Suprapubic skin (tissue), 4 donors: ENCODE data around the gene SIK3. TPM values are rescaled to one million over a fixed set of nuclear protein-coding genes. Genes with fewer than 3 reads are reported as not detected.
"Not testable (repeated sequence)": the region's sequence is repeated elsewhere in the genome, so short reads cannot be mapped to it uniquely, and the experiment has no call there.

ENCODE experiments used
- DNase-seq, 2 donors: peaks; one replicate each; pipeline ENCODE4 v3.0.0-alpha.2; 2019; ENCODE audit warnings: low spot score in 2 of 2
- H3K27ac ChIP-seq: fragments of 200-600 bp; sonication (generic); one replicate; pipeline ENCODE4 v1.5.1; 2019
- H3K27me3 ChIP-seq: fragments of 200-600 bp; sonication (generic); one replicate; pipeline ENCODE4 v1.5.1; 2019
- H3K36me3 ChIP-seq: fragments of 200-600 bp; sonication (generic); one replicate; pipeline ENCODE4 v1.5.1; 2019
- H3K4me1 ChIP-seq: fragments of 200-600 bp; sonication (generic); one replicate; pipeline ENCODE4 v1.5.1; 2019
- H3K4me3 ChIP-seq: fragments of 200-600 bp; sonication (generic); one replicate; pipeline ENCODE4 v1.5.1; 2019; ENCODE audit warnings: mild to moderate bottlenecking
- H3K9me3 ChIP-seq: fragments of 200-600 bp; sonication (generic); one replicate; pipeline ENCODE4 v1.5.1; 2019
- EP300 ChIP-seq: sonication (generic); formaldehyde crosslinking; IDR thresholded peaks from one replicate; pipeline ENCODE4 v1.6.1; 2017; ENCODE audit warnings: antibody characterized with exemption
- POLR2A ChIP-seq, 2 donors: fragments of 450-650 bp; IDR thresholded peaks; one replicate each; pipeline ENCODE4 v1.6.1; 2017; ENCODE audit warnings: antibody characterized with exemption in 2 of 2, mild to moderate bottlenecking in 2 of 2, moderate library complexity in 2 of 2
- POLR2AphosphoS5 ChIP-seq, 3 donors: sonication (generic); formaldehyde crosslinking; IDR thresholded peaks; one replicate each; pipeline ENCODE4 v1.6.1; 2017; ENCODE audit warnings: antibody characterized with exemption in 3 of 3
- WGBS: methylation state at CpG from one replicate; pipeline ENCODE4 v1.1.5; 2018; 5-methylcytosine and 5-hydroxymethylcytosine counted together
- total RNA-seq, 4 donors: library from RNA; depleted of rRNA; stranded (reverse); fragments of >200 nt; gene quantifications; one replicate each; pipeline ENCODE4 v1.1.0, GENCODE V29; 2016
- TF ChIP-seq, protein P1 (sequence below), 2 donors: fragments of 200-600 bp in 1 of 2; fragments of 450-650 bp in 1 of 2; sonication (generic) in 1 of 2; IDR thresholded peaks; one replicate each; pipeline ENCODE4 v1.5.1; 2016 to 2019; ENCODE audit warnings: antibody characterized with exemption in 2 of 2, mild to moderate bottlenecking in 1 of 2, moderate library complexity in 1 of 2

The SIK3 gene
- total RNA-seq, 4 donors from 2014 or later = 31.6 to 60.8 (median 37.5) TPM

DNA sequence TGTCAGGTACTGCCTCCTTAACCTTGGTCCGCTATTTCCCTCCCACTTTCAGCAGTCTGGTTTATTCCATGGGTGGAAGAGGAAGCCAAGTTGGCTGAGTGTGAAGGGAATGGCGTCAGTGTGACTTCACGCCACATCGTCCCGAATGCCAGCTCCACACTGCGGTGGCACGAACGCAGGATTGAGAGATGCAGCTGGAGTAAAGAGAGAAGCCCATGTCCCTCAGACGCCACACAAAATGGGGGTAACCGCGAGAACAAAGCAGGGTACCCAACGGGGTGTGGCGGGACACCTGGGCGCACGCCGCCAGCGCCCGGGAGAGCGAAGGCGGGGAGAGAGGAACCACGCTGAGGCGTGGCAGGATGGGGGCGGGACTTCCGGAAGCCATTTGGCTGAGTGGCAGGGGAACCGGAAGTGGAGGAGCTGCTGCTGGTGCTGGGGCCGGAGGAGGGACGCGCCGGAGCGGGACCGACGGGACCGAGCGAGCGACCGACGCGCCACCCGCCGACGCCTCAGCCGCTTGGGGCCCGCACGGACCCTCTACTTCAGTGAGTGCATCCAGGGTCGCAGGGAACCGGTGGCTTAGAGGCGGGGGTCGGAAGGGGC is 45.7 kb upstream of the SIK3 start, which contains the start of gene PAFAH1B2:
Gene PAFAH1B2 (plus strand): TSS at position 417 of the 606 bp plus-strand sequence. CDS start 8,161 bp downstream, outside the sequence.
- H3K27me3 ChIP-seq = no peaks in the 10 kb centered on the region
- peak; percentile 96 to 98 for DNase-seq
- peak within 1 kb of the TSS; percentile 91 for H3K27ac ChIP-seq
- peaks cover 6% of the 10 kb centered on the region for H3K36me3 ChIP-seq
- no peaks in the 10 kb centered on the region for H3K9me3 ChIP-seq
- TF ChIP-seq POLR2A (IDR thresholded peaks at IDR 0.05) = peak in 1 of 2 donors; percentile 75
- TF ChIP-seq EP300 = no peak
- TF ChIP-seq POLR2AphosphoS5 (IDR thresholded peaks at IDR 0.05) = peak in 2 of 3 donors; percentile 24 to 86
- under 1% methylated on average over 42 of the region's 48 CpGs for WGBS
- peak within 1 kb of the TSS; percentile 82 for H3K4me3 ChIP-seq
- peaks cover 33% of the 10 kb centered on the region for H3K4me1 ChIP-seq

DNA sequence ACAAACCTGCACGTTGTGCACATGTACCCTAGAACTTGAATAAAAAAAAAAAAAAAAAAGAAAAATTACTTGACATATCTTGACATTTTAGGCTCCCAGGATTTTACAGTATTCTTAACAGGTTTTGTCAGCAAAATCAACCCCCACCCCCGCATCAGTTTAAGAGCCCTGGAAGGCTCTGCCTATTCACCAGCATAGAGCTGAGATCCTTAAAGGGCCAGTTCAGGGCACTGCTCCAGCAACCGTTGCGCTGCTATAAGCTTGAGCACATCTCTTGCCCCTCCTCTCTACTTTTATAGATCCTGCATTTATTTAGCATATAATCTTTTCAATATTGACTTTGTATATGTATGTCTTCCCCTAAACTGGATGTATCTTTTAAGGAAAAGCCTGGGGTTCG is 45.2 kb upstream of the SIK3 start:
- peak in 1 of 2 donors; percentile 69 for DNase-seq
- WGBS = 7% methylated on average over 5 of the region's 5 CpGs
- Histone ChIP-seq H3K36me3 (peaks cover under 1% of the 10 kb centered on the region), H3K27me3 (no peaks in the 10 kb centered on the region), H3K4me1 (peaks cover 33% of the 10 kb centered on the region), H3K27ac (peak overlapping the region; percentile 91), H3K9me3 (no peaks in the 10 kb centered on the region), H3K4me3 (peak overlapping the region; percentile 82)
- TF ChIP-seq, protein P1, sequence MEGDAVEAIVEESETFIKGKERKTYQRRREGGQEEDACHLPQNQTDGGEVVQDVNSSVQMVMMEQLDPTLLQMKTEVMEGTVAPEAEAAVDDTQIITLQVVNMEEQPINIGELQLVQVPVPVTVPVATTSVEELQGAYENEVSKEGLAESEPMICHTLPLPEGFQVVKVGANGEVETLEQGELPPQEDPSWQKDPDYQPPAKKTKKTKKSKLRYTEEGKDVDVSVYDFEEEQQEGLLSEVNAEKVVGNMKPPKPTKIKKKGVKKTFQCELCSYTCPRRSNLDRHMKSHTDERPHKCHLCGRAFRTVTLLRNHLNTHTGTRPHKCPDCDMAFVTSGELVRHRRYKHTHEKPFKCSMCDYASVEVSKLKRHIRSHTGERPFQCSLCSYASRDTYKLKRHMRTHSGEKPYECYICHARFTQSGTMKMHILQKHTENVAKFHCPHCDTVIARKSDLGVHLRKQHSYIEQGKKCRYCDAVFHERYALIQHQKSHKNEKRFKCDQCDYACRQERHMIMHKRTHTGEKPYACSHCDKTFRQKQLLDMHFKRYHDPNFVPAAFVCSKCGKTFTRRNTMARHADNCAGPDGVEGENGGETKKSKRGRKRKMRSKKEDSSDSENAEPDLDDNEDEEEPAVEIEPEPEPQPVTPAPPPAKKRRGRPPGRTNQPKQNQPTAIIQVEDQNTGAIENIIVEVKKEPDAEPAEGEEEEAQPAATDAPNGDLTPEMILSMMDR (IDR thresholded peaks at IDR 0.05) = no peak
- TF ChIP-seq EP300 = no peak
- TF ChIP-seq POLR2A (IDR thresholded peaks at IDR 0.05) = no peak
- TF ChIP-seq POLR2AphosphoS5 (IDR thresholded peaks at IDR 0.05) = no peak

DNA sequence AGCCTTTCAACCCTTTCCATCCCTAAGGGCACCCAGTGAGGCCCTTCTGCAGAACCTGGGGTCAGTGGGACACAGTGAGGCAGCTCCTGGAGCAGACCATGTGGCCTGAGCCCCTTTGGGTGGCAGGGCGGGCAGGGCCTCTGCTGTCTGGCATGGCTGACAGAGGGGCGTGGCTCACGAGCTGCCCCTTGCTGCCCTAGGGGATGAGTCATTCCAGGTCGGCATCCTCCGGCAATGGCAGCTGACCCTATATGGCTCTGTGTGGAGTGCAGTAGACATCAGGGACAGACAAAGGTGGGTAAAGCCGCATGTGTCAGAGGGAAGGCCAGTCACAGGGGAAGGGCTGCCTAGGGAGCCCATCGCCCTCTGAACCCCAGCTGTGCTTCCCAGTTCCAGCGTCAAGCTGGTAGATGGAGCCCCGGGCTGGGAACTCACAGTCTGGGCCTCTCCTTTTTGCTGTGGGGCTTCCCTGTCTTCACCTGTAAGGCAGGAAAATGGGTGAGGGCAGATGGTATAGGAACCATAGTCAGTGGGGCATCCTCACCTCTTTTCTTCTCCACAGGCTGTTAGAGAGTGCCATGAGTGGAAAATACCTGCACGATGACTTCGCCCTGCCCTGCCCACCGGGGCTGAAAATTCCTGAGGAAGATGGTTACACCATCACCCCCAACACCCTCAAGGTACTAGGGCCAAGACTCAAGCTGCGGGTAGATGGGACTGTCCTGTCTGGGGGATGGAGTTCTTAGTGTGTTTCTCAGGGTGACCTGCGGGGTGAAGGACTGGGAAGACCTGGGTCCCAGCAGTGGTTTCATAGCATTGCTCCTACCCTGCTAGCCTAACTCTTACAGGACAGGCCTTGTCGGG is 39.2 kb upstream of the SIK3 start:
- H3K36me3 ChIP-seq, DNase-seq: not testable (repeated sequence)
- WGBS = no CpG with 5 or more reads among the region's 15 CpGs

DNA sequence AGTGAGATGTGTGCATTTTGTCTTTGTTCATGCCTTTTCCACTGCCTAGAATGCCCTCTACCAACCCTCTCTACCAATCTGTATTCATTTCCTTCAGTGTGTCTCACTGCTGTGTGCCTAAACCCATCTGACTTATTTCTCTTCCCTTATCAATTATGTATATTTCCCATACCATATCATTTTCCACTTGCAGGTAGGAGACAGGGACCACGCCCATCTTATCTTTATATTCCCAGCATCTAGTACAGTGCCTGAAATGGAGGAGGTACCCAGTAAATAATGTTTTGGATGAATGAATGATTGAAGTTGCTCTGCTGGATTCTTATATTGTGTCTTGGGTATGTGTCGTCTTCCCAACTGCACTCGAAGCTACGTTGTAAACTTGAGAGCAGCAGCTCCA is 36.8 kb upstream of the SIK3 start:
- not testable (repeated sequence) for H3K36me3 ChIP-seq, H3K9me3 ChIP-seq, H3K4me1 ChIP-seq, H3K4me3 ChIP-seq, H3K27me3 ChIP-seq, H3K27ac ChIP-seq, DNase-seq
- WGBS = 75% methylated on average over 1 of the region's 4 CpGs

More for the DNA sequence above, 39.2 kb upstream of the SIK3 start:
- H3K4me3 ChIP-seq, H3K9me3 ChIP-seq, H3K4me1 ChIP-seq, H3K27ac ChIP-seq, H3K27me3 ChIP-seq: not testable (repeated sequence)

DNA sequence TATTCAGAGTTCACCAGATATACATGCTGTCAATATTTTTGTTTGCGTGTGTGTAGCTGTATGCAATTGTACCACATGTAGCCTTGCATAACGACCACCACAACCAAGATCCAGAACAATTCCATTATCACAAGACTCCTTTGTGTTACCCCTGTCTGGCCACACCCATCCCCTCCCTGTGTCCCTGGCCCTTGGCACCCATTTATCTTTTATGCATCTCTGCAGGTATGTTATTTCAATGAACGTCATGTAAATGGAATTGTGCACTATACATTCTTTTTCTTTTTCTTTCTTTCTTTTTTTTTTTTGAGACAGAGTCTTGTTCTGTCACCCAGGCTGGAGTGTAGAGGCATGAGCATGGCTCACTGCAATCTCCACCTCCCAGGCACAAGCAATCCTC is 36.2 kb upstream of the SIK3 start:
- H3K36me3 ChIP-seq = no peaks in the 10 kb centered on the region
- TF ChIP-seq, protein P1 (IDR thresholded peaks at IDR 0.05) = no peak
- no peak for TF ChIP-seq EP300
- H3K9me3 ChIP-seq = no peaks in the 10 kb centered on the region
- 47% methylated on average over 3 of the region's 3 CpGs for WGBS
- H3K4me3 ChIP-seq = no peak overlapping the region
- H3K27ac ChIP-seq = no peak overlapping the region
- DNase-seq = no peak
- H3K4me1 ChIP-seq = peaks cover 2% of the 10 kb centered on the region
- H3K27me3 ChIP-seq = no peaks in the 10 kb centered on the region

DNA sequence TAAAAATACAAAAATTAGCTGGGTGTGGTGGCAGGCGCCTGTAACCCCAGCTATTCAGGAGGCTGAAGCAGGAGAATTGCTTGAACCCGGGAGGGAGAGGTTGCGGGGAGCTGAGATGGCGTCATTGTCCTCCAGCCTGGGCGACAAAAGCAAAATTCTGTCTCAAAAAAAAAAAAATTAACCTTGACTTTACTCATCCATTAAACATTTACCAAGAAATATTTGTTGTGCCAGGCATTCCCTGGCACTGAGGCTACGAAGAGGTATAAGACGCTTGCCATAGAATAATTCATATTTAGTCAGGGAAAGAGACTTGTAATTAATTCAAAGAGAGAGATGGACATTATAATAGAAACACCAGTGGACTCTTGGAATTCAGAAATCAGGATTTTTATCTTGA is 32.7 kb upstream of the SIK3 start:
- no peak for DNase-seq
- 89% methylated on average over 7 of the region's 7 CpGs for WGBS
- no peaks in the 10 kb centered on the region for H3K9me3 ChIP-seq
- H3K36me3 ChIP-seq = no peaks in the 10 kb centered on the region
- no peaks in the 10 kb centered on the region for H3K4me1 ChIP-seq
- no peaks in the 10 kb centered on the region for H3K27me3 ChIP-seq
- no peak overlapping the region for H3K27ac ChIP-seq
- H3K4me3 ChIP-seq = no peak overlapping the region
- TF ChIP-seq EP300 (no peak), POLR2A (IDR thresholded peaks at IDR 0.05) (no peak), POLR2AphosphoS5 (IDR thresholded peaks at IDR 0.05) (no peak)
- TF ChIP-seq, protein P1 (IDR thresholded peaks at IDR 0.05) = no peak

DNA sequence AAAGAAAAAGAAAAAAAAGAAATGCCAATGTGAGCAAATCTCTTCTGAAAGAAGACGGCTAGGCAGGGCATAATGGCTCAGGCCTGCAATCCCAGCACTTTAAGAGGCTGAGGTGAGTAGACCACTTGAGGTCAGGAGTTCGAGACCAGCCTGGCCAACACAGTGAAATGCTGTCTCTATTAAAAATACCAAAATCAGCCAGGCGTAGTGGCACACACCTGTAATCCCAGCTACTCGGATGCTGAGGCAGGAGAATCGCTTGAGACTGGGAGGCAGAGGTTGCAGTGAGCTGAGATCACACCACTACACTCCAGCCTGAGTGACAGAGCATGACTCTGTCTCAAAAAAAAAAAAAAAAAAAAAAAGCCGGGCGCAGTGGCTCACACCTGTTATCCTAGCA is 32.2 kb upstream of the SIK3 start:
- H3K4me1 ChIP-seq, H3K9me3 ChIP-seq, H3K36me3 ChIP-seq, H3K27me3 ChIP-seq, DNase-seq, H3K4me3 ChIP-seq, H3K27ac ChIP-seq: not testable (repeated sequence)
- 94% methylated on average over 7 of the region's 7 CpGs for WGBS
